Measurements from ENCODE around the gene BPIFB6.

The BPIFB6 gene

GRCh38 chr20:33004141-33004751, 27.2 kb upstream of the BPIFB6 start, which contains the start of gene SUN5:
TSS of gene SUN5 (minus strand) at chr20:33004433. CDS start at chr20:33004340, 93 bp downstream.
- Histone ChIP-seq H3K27ac (ENCODE audit: low read depth, low read length) (no peak within 1 kb of the TSS), H3K9me3 (ENCODE audit: control insufficient read depth, insufficient read depth, low read length) (no peaks in the 10 kb centered on the region), H3K27me3 (ENCODE audit: control insufficient read depth, insufficient read depth, low read length) (no peaks in the 10 kb centered on the region; the same call in 1 of the 2 replicates)

GRCh38 chr20:33005132-33005566, 26.3 kb upstream of the BPIFB6 start:
- no peaks in the 10 kb centered on the region for H3K9me3 ChIP-seq (ENCODE audit: control insufficient read depth, insufficient read depth, low read length)
- H3K27me3 ChIP-seq (ENCODE audit: control insufficient read depth, insufficient read depth, low read length) = no peaks in the 10 kb centered on the region; the same call in 1 of the 2 replicates
- no peaks in the 10 kb centered on the region for H3K36me3 ChIP-seq (ENCODE audit: control insufficient read depth, insufficient read depth, low read length)
- no peak overlapping the region for H3K4me3 ChIP-seq (ENCODE audit: low read depth, low read length)
- H3K9ac ChIP-seq (ENCODE audit: low read depth, low read length) = no peak overlapping the region
- H3K4me1 ChIP-seq (ENCODE audit: control insufficient read depth, insufficient read depth, low read length) = no peaks in the 10 kb centered on the region
- H3K27ac ChIP-seq (ENCODE audit: low read depth, low read length) = no peak overlapping the region

More at GRCh38 chr20:33004141-33004751, 27.2 kb upstream of the BPIFB6 start, which contains the start of gene SUN5:
- Histone ChIP-seq H3K36me3 (ENCODE audit: control insufficient read depth, insufficient read depth, low read length) (no peaks in the 10 kb centered on the region), H3K4me1 (ENCODE audit: control insufficient read depth, insufficient read depth, low read length) (no peaks in the 10 kb centered on the region), H3K9ac (ENCODE audit: low read depth, low read length) (no peak within 1 kb of the TSS), H3K4me3 (ENCODE audit: low read depth, low read length) (no peak within 1 kb of the TSS)

- Histone ChIP-seq H3K4me1 (ENCODE audit: control insufficient read depth, insufficient read depth, low read length) (no peaks in the 10 kb centered on the region), H3K9me3 (ENCODE audit: control insufficient read depth, insufficient read depth, low read length) (no peaks in the 10 kb centered on the region), H3K36me3 (ENCODE audit: control insufficient read depth, insufficient read depth, low read length) (no peaks in the 10 kb centered on the region), H3K27me3 (ENCODE audit: control insufficient read depth, insufficient read depth, low read length) (no peaks in the 10 kb centered on the region), H3K27ac (ENCODE audit: low read depth, low read length) (no peak overlapping the region), H3K4me3 (ENCODE audit: low read depth, low read length) (no peak overlapping the region), H3K9ac (ENCODE audit: low read depth, low read length) (no peak overlapping the region)
Measured at GRCh38 chr20:33005908-33006775, 25.3 kb upstream of the BPIFB6 start.

GRCh38 chr20:33006776-33007375, 24.6 kb upstream of the BPIFB6 start:
- H3K36me3 ChIP-seq (ENCODE audit: control insufficient read depth, insufficient read depth, low read length) = no peaks in the 10 kb centered on the region

GRCh38 chr20:33007376-33008335, 23.8 kb upstream of the BPIFB6 start, which contains the start of gene BPIFB2:
TSS of gene BPIFB2 (plus strand) at chr20:33007704. CDS start at chr20:33008575, 871 bp downstream.
- no peaks in the 10 kb centered on the region for H3K27me3 ChIP-seq (ENCODE audit: control insufficient read depth, insufficient read depth, low read length)
- no peaks in the 10 kb centered on the region for H3K9me3 ChIP-seq (ENCODE audit: control insufficient read depth, insufficient read depth, low read length)
- no peak within 1 kb of the TSS for H3K27ac ChIP-seq (ENCODE audit: low read depth, low read length)
- no peaks in the 10 kb centered on the region for H3K4me1 ChIP-seq (ENCODE audit: control insufficient read depth, insufficient read depth, low read length)
- no peak within 1 kb of the TSS for H3K4me3 ChIP-seq (ENCODE audit: low read depth, low read length)
- H3K36me3 ChIP-seq (ENCODE audit: control insufficient read depth, insufficient read depth, low read length) = no peaks in the 10 kb centered on the region
- no peak within 1 kb of the TSS for H3K9ac ChIP-seq (ENCODE audit: low read depth, low read length)

More at GRCh38 chr20:33006776-33007375, 24.6 kb upstream of the BPIFB6 start:
- H3K27me3 ChIP-seq (ENCODE audit: control insufficient read depth, insufficient read depth, low read length) = no peaks in the 10 kb centered on the region
- no peak overlapping the region for H3K27ac ChIP-seq (ENCODE audit: low read depth, low read length)
- H3K4me1 ChIP-seq (ENCODE audit: control insufficient read depth, insufficient read depth, low read length) = no peaks in the 10 kb centered on the region
- H3K9ac ChIP-seq (ENCODE audit: low read depth, low read length) = no peak overlapping the region
- H3K4me3 ChIP-seq (ENCODE audit: low read depth, low read length) = no peak overlapping the region
- no peaks in the 10 kb centered on the region for H3K9me3 ChIP-seq (ENCODE audit: control insufficient read depth, insufficient read depth, low read length)

GRCh38 chr20:33008336-33009213, 22.9 kb upstream of the BPIFB6 start:
- Histone ChIP-seq H3K36me3 (ENCODE audit: control insufficient read depth, insufficient read depth, low read length) (no peaks in the 10 kb centered on the region), H3K9ac (ENCODE audit: low read depth, low read length) (no peak overlapping the region), H3K4me3 (ENCODE audit: low read depth, low read length) (no peak overlapping the region), H3K27me3 (ENCODE audit: control insufficient read depth, insufficient read depth, low read length) (no peaks in the 10 kb centered on the region), H3K27ac (ENCODE audit: low read depth, low read length) (no peak overlapping the region), H3K4me1 (ENCODE audit: control insufficient read depth, insufficient read depth, low read length) (no peaks in the 10 kb centered on the region), H3K9me3 (ENCODE audit: control insufficient read depth, insufficient read depth, low read length) (no peaks in the 10 kb centered on the region)

- Histone ChIP-seq H3K9ac (ENCODE audit: low read depth, low read length) (no peak overlapping the region), H3K4me3 (ENCODE audit: low read depth, low read length) (no peak overlapping the region), H3K4me1 (ENCODE audit: control insufficient read depth, insufficient read depth, low read length) (no peaks in the 10 kb centered on the region), H3K36me3 (ENCODE audit: control insufficient read depth, insufficient read depth, low read length) (no peaks in the 10 kb centered on the region), H3K27ac (ENCODE audit: low read depth, low read length) (no peak overlapping the region), H3K27me3 (ENCODE audit: control insufficient read depth, insufficient read depth, low read length) (no peaks in the 10 kb centered on the region), H3K9me3 (ENCODE audit: control insufficient read depth, insufficient read depth, low read length) (no peaks in the 10 kb centered on the region)
Measured at GRCh38 chr20:33009214-33010132, 22.0 kb upstream of the BPIFB6 start.

- no peak overlapping the region for H3K27ac ChIP-seq (ENCODE audit: low read depth, low read length)
- no peaks in the 10 kb centered on the region for H3K9me3 ChIP-seq (ENCODE audit: control insufficient read depth, insufficient read depth, low read length)
- no peak overlapping the region for H3K9ac ChIP-seq (ENCODE audit: low read depth, low read length)
- H3K4me3 ChIP-seq (ENCODE audit: low read depth, low read length) = no peak overlapping the region
- H3K27me3 ChIP-seq (ENCODE audit: control insufficient read depth, insufficient read depth, low read length) = no peaks in the 10 kb centered on the region
- H3K36me3 ChIP-seq (ENCODE audit: control insufficient read depth, insufficient read depth, low read length) = no peaks in the 10 kb centered on the region
- H3K4me1 ChIP-seq (ENCODE audit: control insufficient read depth, insufficient read depth, low read length) = no peaks in the 10 kb centered on the region
Measured at GRCh38 chr20:33010133-33010504, 21.3 kb upstream of the BPIFB6 start.

Measured in HUES48 (cell line).